ENCODE measurements around the gene POFUT1.

- no peak for TF ChIP-seq RELA (CRISPR knock-in tag; IDR thresholded peaks at IDR 0.05; ENCODE audit: borderline replicate concordance)
- no peak for TF ChIP-seq E2F5 (CRISPR knock-in tag; IDR thresholded peaks at IDR 0.05)
- no peak for TF ChIP-seq USF1 (CRISPR knock-in tag; IDR thresholded peaks at IDR 0.05)
These were observed 15.8 kb upstream of the POFUT1 start for GRCh38 chr20:32191873-32192272.
